Measurements from ENCODE around the gene AHNAK. TPM values are rescaled to one million over a fixed set of nuclear protein-coding genes. Genes with fewer than 3 reads are reported as not detected.
"Not testable (repeated sequence)": the region's sequence is repeated elsewhere in the genome, so short reads cannot be mapped to it uniquely, and the experiment has no call there.

The AHNAK gene
- polyA plus RNA-seq, 6 donors from 2014 or later: 2.0 to 45.3 (median 15.9) TPM

GRCh38 chr11:62579252-62579651 lies 32.6 kb upstream of the AHNAK start:
- no peak overlapping the region for H3K4me3 Mint-ChIP-seq
- peaks cover 10 to 21% (median 14%) of the 10 kb centered on the region in 3 donors for H3K4me1 Mint-ChIP-seq
- no peak for DNase-seq
- no peaks in the 10 kb centered on the region for H3K27me3 Mint-ChIP-seq
- ATAC-seq (ENCODE audit: low read depth in 2 of 2): no peak
- H3K9me3 Mint-ChIP-seq: no peaks in the 10 kb centered on the region
- H3K27ac Mint-ChIP-seq: no peak overlapping the region
- H3K36me3 Mint-ChIP-seq: peaks cover 0 to 15% of the 10 kb centered on the region in 2 donors

- ATAC-seq (ENCODE audit: low read depth in 2 of 2): no peak
- Mint-ChIP-seq H3K27me3 (no peaks in the 10 kb centered on the region), H3K4me3 (peak overlapping the region in 1 of 8 donors; percentile 59), H3K36me3 (peaks cover 0 to 15% of the 10 kb centered on the region in 2 donors), H3K9me3 (no peaks in the 10 kb centered on the region), H3K27ac (no peak overlapping the region), H3K4me1 (peaks cover 11 to 23% (median 20%) of the 10 kb centered on the region in 3 donors)
- DNase-seq: no peak
Measured at GRCh38 chr11:62578541-62578940, 31.9 kb upstream of the AHNAK start.

GRCh38 chr11:62577046-62577714 lies 30.6 kb upstream of the AHNAK start:
- no peak for ATAC-seq (ENCODE audit: low read depth in 2 of 2)
- peak overlapping the region in 1 of 8 donors; percentile 56 for H3K4me3 Mint-ChIP-seq
- no peak overlapping the region for H3K27ac Mint-ChIP-seq
- peaks cover 5 to 15% of the 10 kb centered on the region in 2 donors for H3K36me3 Mint-ChIP-seq
- H3K27me3 Mint-ChIP-seq: no peaks in the 10 kb centered on the region
- peaks cover 22 to 36% (median 30%) of the 10 kb centered on the region in 3 donors for H3K4me1 Mint-ChIP-seq
- no peak for DNase-seq
- H3K9me3 Mint-ChIP-seq: no peaks in the 10 kb centered on the region

- DNase-seq (no peak), ATAC-seq (ENCODE audit: low read depth in 2 of 2) (no peak)
- H3K27ac Mint-ChIP-seq: peak overlapping the region in 2 of 6 donors; percentile 86 to 97
- H3K36me3 Mint-ChIP-seq: peaks cover 15 to 23% of the 10 kb centered on the region in 2 donors
- H3K27me3 Mint-ChIP-seq: no peaks in the 10 kb centered on the region
- peaks cover 34 to 50% (median 43%) of the 10 kb centered on the region in 3 donors for H3K4me1 Mint-ChIP-seq
- no peaks in the 10 kb centered on the region for H3K9me3 Mint-ChIP-seq
- H3K4me3 Mint-ChIP-seq: peak overlapping the region in 7 of 8 donors; percentile 69 to 100 (median 96)
Measured at GRCh38 chr11:62575837-62576236, 29.2 kb upstream of the AHNAK start.

- ATAC-seq (ENCODE audit: low read depth in 2 of 2) (no peak), DNase-seq (no peak)
- Mint-ChIP-seq H3K4me1 (peaks cover 37 to 53% (median 48%) of the 10 kb centered on the region in 3 donors), H3K36me3 (peaks cover 17 to 24% of the 10 kb centered on the region in 2 donors), H3K27me3 (no peaks in the 10 kb centered on the region), H3K27ac (peak overlapping the region; percentile 41 to 98 (median 94)), H3K9me3 (no peaks in the 10 kb centered on the region), H3K4me3 (peak overlapping the region; percentile 96 to 100 (median 98))
Measured at GRCh38 chr11:62575156-62575555, 28.6 kb upstream of the AHNAK start.

GRCh38 chr11:62574363-62575071 lies 27.9 kb upstream of the AHNAK start:
- Mint-ChIP-seq H3K27ac (peak overlapping the region; percentile 96 to 98 (median 98)), H3K4me3 (peak overlapping the region; percentile 96 to 100 (median 98)), H3K4me1 (peaks cover 38 to 54% (median 53%) of the 10 kb centered on the region in 3 donors), H3K27me3 (no peaks in the 10 kb centered on the region), H3K9me3 (no peaks in the 10 kb centered on the region), H3K36me3 (peaks cover 17 to 24% of the 10 kb centered on the region in 2 donors)
- ATAC-seq (ENCODE audit: low read depth in 2 of 2): peak; percentile 2
- no peak for DNase-seq

GRCh38 chr11:62573592-62574362 lies 27.2 kb upstream of the AHNAK start, which contains the start of gene EEF1G:
Gene EEF1G (minus strand): TSS chr11:62573891. CDS start chr11:62573842, 49 bp downstream.
- no peaks in the 10 kb centered on the region for H3K27me3 Mint-ChIP-seq
- peak within 1 kb of the TSS; percentile 96 to 100 (median 98) for H3K4me3 Mint-ChIP-seq
- peak within 1 kb of the TSS; percentile 96 to 98 (median 98) for H3K27ac Mint-ChIP-seq
- DNase-seq (peak; percentile 99), ATAC-seq (ENCODE audit: low read depth in 2 of 2) (peak; percentile 89 to 90)
- peaks cover 38 to 54% (median 53%) of the 10 kb centered on the region in 3 donors for H3K4me1 Mint-ChIP-seq
- peaks cover 17 to 24% of the 10 kb centered on the region in 2 donors for H3K36me3 Mint-ChIP-seq
- H3K9me3 Mint-ChIP-seq: no peaks in the 10 kb centered on the region

GRCh38 chr11:62573006-62573591 lies 26.5 kb upstream of the AHNAK start:
- H3K27me3 Mint-ChIP-seq: no peaks in the 10 kb centered on the region
- DNase-seq: peak; percentile 28
- H3K4me1 Mint-ChIP-seq: peaks cover 38 to 54% (median 53%) of the 10 kb centered on the region in 3 donors
- H3K9me3 Mint-ChIP-seq: no peaks in the 10 kb centered on the region
- H3K27ac Mint-ChIP-seq: peak overlapping the region; percentile 96 to 98 (median 98)
- peaks cover 17 to 24% of the 10 kb centered on the region in 2 donors for H3K36me3 Mint-ChIP-seq
- peak overlapping the region; percentile 96 to 100 (median 98) for H3K4me3 Mint-ChIP-seq
- ATAC-seq (ENCODE audit: low read depth in 2 of 2): peak; percentile 12 to 25

GRCh38 chr11:62572431-62572830 lies 25.8 kb upstream of the AHNAK start:
- H3K27ac Mint-ChIP-seq: peak overlapping the region; percentile 94 to 98 (median 97)
- H3K36me3 Mint-ChIP-seq: peaks cover 17 to 22% of the 10 kb centered on the region in 2 donors
- H3K4me1 Mint-ChIP-seq: peaks cover 38 to 55% (median 55%) of the 10 kb centered on the region in 3 donors
- H3K4me3 Mint-ChIP-seq: peak overlapping the region; percentile 96 to 100 (median 98)
- no peaks in the 10 kb centered on the region for H3K9me3 Mint-ChIP-seq
- no peaks in the 10 kb centered on the region for H3K27me3 Mint-ChIP-seq
- ATAC-seq (ENCODE audit: low read depth in 2 of 2): no peak
- DNase-seq: no peak

GRCh38 chr11:62571493-62571892 lies 24.9 kb upstream of the AHNAK start:
- H3K36me3 Mint-ChIP-seq: peaks cover 17 to 27% of the 10 kb centered on the region in 2 donors
- H3K4me1 Mint-ChIP-seq: peaks cover 38 to 64% (median 61%) of the 10 kb centered on the region in 3 donors
- H3K9me3 Mint-ChIP-seq; DNase-seq; ATAC-seq (ENCODE audit: low read depth in 2 of 2); H3K27me3 Mint-ChIP-seq: not testable (repeated sequence)
- H3K4me3 Mint-ChIP-seq: peak overlapping the region in 4 of 8 donors; percentile 3 to 76 (median 28)
- peak overlapping the region in 5 of 6 donors; percentile 1 to 97 (median 23) for H3K27ac Mint-ChIP-seq

- not testable (repeated sequence) for ATAC-seq (ENCODE audit: low read depth in 2 of 2); DNase-seq; H3K27me3 Mint-ChIP-seq; H3K9me3 Mint-ChIP-seq
- peak overlapping the region in 3 of 8 donors; percentile 2 to 76 (median 37) for H3K4me3 Mint-ChIP-seq
- peak overlapping the region; percentile 2 to 67 (median 14) for H3K27ac Mint-ChIP-seq
- peaks cover 38 to 65% (median 64%) of the 10 kb centered on the region in 3 donors for H3K4me1 Mint-ChIP-seq
- H3K36me3 Mint-ChIP-seq: peaks cover 17 to 33% of the 10 kb centered on the region in 2 donors
Measured at GRCh38 chr11:62570903-62571302, 24.3 kb upstream of the AHNAK start.

GRCh38 chr11:62569611-62570010 lies 23.0 kb upstream of the AHNAK start:
- Mint-ChIP-seq H3K27me3 (no peaks in the 10 kb centered on the region), H3K27ac (peak overlapping the region in 2 of 6 donors; percentile 9 to 59), H3K4me3 (no peak overlapping the region), H3K9me3 (no peaks in the 10 kb centered on the region), H3K4me1 (peaks cover 29 to 59% (median 57%) of the 10 kb centered on the region in 3 donors), H3K36me3 (peaks cover 17 to 33% of the 10 kb centered on the region in 2 donors)
- no peak for DNase-seq
- no peak for ATAC-seq (ENCODE audit: low read depth in 2 of 2)
